ENCODE data around the gene AAGAB.

Gene AAGAB

DNA sequence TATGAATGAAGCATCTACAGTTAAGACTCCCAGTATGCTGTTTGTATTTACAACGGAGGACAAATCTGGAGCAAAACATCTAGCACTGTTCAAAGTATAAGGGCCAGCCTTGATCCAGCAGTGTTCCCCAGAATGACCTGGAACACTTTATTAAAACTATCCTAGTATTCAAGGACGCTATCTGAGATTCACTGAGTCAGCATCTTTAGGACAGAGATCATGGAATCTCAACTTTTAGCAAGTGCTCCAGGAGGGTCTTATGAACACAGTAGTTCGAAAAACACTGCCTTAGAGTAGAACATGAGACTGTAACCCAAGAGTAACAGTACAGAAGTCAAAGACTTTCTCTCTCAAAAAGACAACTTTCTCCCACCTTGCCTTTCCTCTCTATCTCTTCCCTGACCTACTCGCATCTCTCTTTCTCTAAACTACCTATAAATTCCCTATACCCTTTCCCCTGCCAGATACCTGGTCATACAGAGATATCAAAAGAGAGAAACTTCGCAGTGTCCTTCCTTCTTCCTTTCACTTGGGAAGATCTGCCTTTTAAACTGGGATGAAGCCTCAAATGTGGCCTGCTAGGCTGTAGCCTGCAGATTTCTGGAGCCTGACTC is 43.8 kb downstream of the AAGAB start:
- Histone ChIP-seq H3K36me3 (peaks cover 8% of the 10 kb centered on the region), H3K9me3 (ENCODE audit: severe bottlenecking) (no peaks in the 10 kb centered on the region), H3K27ac (no peak overlapping the region), H3K27me3 (ENCODE audit: insufficient read depth, low read depth, severe bottlenecking) (no peaks in the 10 kb centered on the region), H3K4me3 (ENCODE audit: low read depth, low read length) (no peak overlapping the region)
- TF ChIP-seq, protein P1, sequence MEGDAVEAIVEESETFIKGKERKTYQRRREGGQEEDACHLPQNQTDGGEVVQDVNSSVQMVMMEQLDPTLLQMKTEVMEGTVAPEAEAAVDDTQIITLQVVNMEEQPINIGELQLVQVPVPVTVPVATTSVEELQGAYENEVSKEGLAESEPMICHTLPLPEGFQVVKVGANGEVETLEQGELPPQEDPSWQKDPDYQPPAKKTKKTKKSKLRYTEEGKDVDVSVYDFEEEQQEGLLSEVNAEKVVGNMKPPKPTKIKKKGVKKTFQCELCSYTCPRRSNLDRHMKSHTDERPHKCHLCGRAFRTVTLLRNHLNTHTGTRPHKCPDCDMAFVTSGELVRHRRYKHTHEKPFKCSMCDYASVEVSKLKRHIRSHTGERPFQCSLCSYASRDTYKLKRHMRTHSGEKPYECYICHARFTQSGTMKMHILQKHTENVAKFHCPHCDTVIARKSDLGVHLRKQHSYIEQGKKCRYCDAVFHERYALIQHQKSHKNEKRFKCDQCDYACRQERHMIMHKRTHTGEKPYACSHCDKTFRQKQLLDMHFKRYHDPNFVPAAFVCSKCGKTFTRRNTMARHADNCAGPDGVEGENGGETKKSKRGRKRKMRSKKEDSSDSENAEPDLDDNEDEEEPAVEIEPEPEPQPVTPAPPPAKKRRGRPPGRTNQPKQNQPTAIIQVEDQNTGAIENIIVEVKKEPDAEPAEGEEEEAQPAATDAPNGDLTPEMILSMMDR (IDR thresholded peaks at IDR 0.05; ENCODE audit: low read depth, low read length), result no peak
- DNase-seq, result no peak

DNA sequence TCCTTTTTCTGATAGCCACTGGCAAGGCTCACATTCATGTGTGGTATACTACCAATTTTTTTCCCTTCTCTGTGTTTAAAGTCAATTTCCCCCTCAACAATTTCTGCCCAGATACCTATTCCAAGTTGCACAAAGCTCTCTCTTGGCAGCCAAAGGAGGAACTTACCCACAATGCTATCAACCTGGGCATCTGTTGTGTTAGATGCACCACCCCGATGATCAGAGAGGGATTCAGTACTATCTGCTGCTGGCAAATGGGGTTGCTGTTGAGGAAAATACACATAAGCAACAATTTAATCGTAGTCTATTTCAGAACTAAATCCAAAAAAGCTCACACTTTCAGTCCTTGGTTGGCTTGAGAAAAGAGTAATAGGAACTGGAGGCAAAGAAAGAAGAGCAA is 46.1 kb downstream of the AAGAB start:
- no peak for DNase-seq
- Histone ChIP-seq H3K4me3 (ENCODE audit: low read depth, low read length) (no peak overlapping the region), H3K36me3 (peaks cover 16% of the 10 kb centered on the region), H3K27ac (no peak overlapping the region), H3K27me3 (ENCODE audit: insufficient read depth, low read depth, severe bottlenecking) (no peaks in the 10 kb centered on the region), H3K9me3 (ENCODE audit: severe bottlenecking) (no peaks in the 10 kb centered on the region)
- TF ChIP-seq, protein P1 (IDR thresholded peaks at IDR 0.05; ENCODE audit: low read depth, low read length), result no peak

DNA sequence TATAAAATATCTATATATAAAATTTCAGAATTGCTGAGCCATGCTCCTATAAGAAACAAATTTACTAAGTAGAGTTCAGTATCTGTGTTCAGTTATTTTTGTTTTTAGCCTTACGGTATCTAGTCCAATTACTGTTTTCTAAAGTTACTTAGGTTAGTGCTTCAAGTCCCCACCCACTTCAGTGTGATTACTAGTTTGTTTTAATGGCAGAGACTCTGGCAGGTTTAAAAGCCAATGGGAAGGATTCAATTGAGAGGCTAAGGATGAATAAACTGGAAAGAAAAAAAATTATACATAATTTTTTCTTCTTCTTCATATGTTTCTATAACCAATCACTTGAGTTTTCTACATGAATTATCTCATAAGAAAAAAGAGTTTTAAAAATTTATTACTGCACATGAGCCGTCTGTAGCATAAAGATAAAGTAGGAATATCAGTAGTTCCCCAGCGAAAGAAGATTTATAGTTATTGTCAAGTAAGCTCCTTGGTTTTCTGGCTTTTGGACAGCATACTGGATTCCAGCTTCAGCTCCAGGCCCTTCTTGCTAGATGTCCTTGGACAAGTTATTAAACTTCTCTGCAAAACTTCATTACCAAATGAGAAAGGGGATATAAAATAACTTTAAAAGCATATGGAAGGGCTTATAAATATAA is 46.8 kb downstream of the AAGAB start:
- no peak overlapping the region for H3K4me3 ChIP-seq (ENCODE audit: low read depth, low read length)
- TF ChIP-seq, protein P1 (IDR thresholded peaks at IDR 0.05; ENCODE audit: low read depth, low read length), result no peak
- no peak overlapping the region for H3K27ac ChIP-seq
- no peak for DNase-seq
- H3K9me3 ChIP-seq (ENCODE audit: severe bottlenecking), result no peaks in the 10 kb centered on the region
- H3K27me3 ChIP-seq (ENCODE audit: insufficient read depth, low read depth, severe bottlenecking), result no peaks in the 10 kb centered on the region
- peaks cover 16% of the 10 kb centered on the region for H3K36me3 ChIP-seq

DNA sequence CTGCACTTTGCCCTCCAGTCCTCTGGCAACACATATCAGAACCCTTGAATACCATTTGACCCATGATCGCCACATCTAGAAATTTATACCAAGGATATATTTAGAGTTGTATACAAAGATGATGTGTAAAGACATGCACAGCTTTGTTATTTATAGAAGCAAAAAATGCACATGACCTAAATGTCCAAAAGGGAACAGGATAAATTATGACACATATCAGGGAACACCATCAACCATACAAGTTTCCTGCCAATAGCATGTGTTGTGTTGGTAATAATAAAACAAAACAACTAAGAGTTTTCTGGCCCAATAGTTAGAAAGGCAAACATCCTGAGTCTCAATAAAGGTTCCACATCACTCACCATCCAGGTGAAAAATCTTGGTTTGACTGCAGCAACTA is 51.5 kb downstream of the AAGAB start:
- H3K36me3 ChIP-seq, result peaks cover 20% of the 10 kb centered on the region
- TF ChIP-seq, protein P1 (IDR thresholded peaks at IDR 0.05; ENCODE audit: low read depth, low read length), result no peak
- H3K27me3 ChIP-seq (ENCODE audit: insufficient read depth, low read depth, severe bottlenecking), result no peaks in the 10 kb centered on the region
- H3K9me3 ChIP-seq (ENCODE audit: severe bottlenecking), result no peaks in the 10 kb centered on the region
- no peak overlapping the region for H3K27ac ChIP-seq
- no peak overlapping the region for H3K4me3 ChIP-seq (ENCODE audit: low read depth, low read length)
- DNase-seq, result no peak

DNA sequence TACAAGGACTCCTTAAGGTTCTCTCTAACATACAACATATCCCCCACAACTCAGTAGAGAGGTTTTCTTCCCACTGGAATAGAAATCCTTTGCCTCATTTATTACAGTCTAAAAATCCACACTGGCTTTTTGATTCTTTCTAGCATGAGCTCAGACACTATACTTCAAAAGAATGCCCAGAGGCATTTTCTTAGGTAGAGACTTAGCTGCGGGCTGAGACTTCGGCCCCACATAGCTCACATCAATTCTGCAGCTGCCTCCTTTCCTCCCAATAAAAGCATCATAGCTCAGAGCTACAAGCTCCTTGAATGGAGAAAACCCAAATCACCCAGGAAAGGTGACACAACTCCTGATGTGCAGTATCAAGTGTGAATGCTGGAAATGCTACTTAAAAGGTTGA is 52.4 kb downstream of the AAGAB start:
- Histone ChIP-seq H3K9me3 (ENCODE audit: severe bottlenecking) (no peaks in the 10 kb centered on the region), H3K27me3 (ENCODE audit: insufficient read depth, low read depth, severe bottlenecking) (no peaks in the 10 kb centered on the region), H3K4me3 (ENCODE audit: low read depth, low read length) (no peak overlapping the region), H3K36me3 (peaks cover 17% of the 10 kb centered on the region), H3K27ac (no peak overlapping the region)
- TF ChIP-seq, protein P1 (IDR thresholded peaks at IDR 0.05; ENCODE audit: low read depth, low read length), result no peak
- DNase-seq, result no peak

DNA sequence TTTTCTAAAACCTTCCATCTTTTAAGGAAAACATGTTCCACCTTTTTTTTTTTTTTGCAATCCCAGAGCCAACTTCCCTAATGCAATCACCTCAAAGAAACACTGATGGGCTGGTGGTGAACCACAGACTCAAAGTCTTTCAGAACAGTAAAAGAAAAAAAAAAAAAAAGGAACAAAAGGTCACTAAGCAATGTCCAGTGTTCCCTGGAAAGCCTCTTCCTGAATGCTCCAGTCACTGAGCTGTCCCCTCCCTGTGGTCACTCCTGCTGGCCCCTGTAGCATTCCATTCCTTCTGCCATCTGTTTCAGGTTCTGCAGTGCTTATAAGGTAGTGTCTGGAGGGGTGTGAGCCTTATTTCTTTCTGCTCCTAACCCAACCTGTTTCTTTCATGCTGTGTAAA is 53.3 kb downstream of the AAGAB start:
- DNase-seq, result peak; percentile 37
- no peak overlapping the region for H3K27ac ChIP-seq
- no peak overlapping the region for H3K4me3 ChIP-seq (ENCODE audit: low read depth, low read length)
- H3K27me3 ChIP-seq (ENCODE audit: insufficient read depth, low read depth, severe bottlenecking), result no peaks in the 10 kb centered on the region
- H3K9me3 ChIP-seq (ENCODE audit: severe bottlenecking), result no peaks in the 10 kb centered on the region
- TF ChIP-seq, protein P1 (IDR thresholded peaks at IDR 0.05; ENCODE audit: low read depth, low read length), result no peak
- peaks cover 17% of the 10 kb centered on the region for H3K36me3 ChIP-seq
